HG02759 (cell line): ENCODE measurements around the gene CD81.
"Not testable (repeated sequence)": the region's sequence is repeated elsewhere in the genome, so short reads cannot be mapped to it uniquely, and the experiment has no call there.

Experiments
- ATAC-seq: cut with Tn5 transposase; IDR thresholded peaks from one replicate; pipeline ENCODE4 v1.9.1; 2021; ENCODE audit warnings: mild to moderate bottlenecking, moderate library complexity; ENCODE audit not compliant: unreplicated experiment

Gene CD81

DNA sequence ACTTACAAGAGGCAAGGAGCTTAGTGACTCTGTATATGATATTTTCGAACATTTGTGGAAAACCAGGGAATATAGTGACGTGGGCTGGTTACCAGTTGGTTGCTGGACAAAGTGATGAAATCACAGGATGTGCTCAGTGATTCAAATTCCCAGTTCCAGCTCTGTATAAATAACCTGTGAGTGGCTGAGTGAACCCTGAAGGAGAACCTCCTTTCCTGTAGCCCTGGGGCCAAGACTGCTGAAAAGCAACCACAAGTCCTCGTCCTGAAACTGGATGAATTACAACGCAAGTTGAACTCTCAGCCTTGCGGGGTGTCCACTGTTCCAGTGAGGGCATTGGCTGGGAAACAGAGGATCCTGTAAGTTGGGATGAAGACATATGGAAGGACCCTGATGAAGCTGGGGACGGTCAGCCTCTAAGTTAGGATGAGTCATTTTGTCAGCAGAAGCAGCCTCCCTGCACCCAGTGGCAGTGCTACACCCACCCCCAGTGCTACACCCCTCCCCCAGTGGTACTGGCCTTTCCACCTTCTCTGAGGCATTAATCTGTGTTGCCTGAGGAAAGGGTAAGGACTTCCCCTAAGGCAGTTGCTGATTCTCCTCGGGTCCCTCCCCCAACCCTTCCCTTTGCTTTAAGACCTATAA, 22.0 kb upstream of the CD81 start:
- ATAC-seq = no peak

DNA sequence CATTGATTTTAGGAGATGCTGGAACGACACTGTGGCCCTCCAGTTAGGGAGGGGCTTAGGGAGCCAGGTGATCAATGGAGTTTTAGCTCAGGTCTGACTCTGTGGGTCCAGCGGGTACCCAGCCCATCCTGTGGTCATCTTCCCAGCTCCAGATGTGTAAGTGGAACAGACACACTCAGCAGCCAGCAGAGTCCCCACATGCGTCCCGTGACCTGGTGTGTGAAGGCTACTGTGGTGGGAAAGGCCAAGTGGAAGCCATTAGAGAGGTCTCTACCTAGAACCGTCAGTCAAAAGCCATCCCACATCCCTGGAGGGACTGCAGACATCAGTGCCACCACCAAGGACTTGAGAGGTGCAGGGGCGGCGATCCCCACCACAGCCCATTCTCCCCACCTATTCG, 19.9 kb upstream of the CD81 start:
- ATAC-seq = no peak

DNA sequence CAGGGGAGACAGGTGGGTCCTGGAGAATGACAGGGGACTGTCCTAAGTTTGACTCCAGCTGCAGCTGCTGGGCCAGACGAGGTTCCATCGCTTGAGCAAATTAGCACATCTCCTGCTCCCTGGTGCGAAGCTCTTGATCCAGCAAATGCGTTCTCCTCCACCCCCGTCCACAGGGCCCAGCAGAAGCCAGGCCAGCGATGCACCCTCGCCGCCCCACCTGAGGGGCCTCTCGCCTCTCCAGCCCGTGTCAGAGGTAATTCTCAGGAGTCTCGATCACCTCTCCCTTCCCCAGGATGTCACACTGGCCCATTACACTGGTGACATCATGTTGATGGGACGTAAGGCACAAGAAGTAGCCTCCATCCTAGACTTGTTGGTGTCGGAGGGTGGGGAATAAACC, 19.5 kb upstream of the CD81 start:
- not testable (repeated sequence) for ATAC-seq

DNA sequence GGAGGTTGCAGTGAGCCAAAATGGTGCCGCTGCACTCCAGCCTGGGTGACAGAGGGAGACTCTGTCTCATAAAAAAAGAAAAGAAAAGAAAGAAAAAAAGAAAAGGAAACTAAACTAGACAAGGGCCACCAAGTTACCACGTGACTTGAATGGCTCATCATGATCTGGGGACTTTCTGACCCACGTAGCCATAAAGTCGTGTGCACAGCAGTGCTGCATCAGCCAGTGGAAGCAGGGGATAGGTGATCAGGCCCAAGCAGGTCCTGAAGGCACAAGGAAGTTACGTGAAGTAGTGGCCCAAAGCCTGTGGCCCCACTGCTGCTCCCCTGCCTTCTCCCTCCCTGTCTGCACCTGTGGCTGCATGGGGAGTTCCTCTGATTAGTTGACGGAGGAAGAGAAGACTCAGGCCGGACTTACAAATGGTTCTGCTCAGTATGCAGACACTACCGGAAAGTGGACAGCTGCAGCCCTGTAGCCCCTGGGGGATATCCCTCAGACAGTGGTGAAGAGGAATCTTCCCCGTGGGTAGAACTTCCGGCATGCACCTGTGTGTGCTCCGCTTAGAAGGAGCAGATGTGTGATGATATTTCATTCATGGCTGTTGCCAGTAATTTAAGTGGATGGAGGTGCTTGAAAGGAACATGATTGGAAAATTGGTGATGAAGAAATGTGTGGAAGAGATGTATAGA, 18.2 kb upstream of the CD81 start:
- no peak for ATAC-seq

DNA sequence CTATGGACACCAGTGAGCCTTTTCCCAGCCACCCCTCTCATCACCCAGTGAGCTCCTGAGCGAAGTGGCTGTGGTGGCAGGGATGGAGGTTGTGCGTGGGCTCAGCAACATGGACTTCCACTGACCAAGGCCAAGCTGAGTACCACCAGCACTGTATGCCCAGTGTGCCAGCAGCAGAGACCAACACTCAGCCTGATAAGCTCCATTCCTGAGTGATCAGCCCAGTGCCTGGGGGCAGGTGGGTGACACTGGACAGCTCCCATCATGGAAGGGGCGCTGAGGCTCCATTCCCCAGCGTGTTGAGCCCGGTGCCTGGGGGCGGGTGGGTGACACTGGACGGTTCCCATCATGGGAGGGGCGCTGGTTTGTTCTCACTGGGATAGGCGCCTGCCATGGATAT, 17.6 kb upstream of the CD81 start:
- ATAC-seq = no peak

DNA sequence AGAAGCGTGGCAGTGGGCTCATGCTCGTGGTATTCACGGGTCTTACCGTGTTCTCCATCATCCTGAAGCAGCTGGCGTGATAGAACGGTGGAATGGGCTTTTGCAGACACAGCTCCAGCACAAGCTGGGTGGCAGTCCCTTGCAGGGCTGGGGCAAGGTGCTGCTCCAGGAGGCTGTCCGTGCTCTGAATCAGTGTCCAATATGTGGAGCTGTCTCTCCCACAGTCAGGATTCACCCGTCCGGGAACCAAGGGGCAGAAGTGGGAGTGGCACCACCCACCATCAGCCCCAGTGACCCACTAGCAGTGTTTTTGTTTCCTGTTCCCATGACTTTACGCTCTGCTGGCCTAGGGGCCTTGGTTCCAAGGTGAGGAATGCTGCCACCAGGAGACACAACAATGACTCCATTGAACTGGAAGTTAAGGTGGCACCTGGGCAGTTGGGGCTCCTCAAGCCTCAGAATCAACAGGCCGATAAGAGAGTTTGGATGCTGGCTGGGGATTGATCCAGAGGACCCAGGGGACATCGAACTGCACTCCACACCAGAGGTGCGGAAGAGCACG, 16.9 kb upstream of the CD81 start:
- ATAC-seq = no peak

DNA sequence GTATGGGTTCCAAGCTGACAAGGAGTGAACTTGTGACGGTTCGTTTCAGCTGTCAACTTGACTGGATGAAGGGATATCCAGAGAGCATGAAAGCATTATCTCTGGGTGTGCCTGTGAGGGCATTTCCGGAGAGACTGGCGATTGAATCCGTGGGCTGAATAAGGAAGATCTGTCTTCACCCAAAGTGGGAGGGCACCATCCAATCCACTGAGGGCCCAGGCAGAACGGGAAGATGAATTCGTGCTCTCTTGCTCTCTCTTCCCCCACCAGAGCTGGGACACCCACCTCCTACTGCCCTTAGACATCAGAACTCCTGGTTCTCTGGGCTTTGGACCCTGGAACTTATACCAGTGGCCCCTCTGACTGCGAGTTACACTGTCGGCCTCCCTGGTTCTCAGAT, 15.5 kb upstream of the CD81 start:
- ATAC-seq = no peak

DNA sequence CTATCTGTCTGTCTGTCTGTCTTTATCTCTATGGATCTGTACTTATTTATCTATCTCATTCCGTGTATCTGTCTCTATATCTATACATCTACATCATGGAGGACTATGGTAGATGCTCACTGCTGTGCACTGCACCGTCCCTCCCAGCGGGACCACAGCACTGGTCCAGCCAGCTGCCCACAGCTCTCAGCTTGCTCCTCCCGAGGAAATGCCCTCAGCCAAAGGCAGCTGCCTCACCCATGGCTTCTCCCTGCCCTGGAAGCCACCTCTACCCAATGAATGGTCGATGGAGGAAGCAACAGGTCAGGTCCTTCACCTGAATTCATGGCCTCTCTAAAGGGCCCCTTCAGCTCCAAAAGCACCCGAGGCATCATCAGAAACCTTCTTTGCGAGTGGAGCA, 14.7 kb upstream of the CD81 start:
- no peak for ATAC-seq

DNA sequence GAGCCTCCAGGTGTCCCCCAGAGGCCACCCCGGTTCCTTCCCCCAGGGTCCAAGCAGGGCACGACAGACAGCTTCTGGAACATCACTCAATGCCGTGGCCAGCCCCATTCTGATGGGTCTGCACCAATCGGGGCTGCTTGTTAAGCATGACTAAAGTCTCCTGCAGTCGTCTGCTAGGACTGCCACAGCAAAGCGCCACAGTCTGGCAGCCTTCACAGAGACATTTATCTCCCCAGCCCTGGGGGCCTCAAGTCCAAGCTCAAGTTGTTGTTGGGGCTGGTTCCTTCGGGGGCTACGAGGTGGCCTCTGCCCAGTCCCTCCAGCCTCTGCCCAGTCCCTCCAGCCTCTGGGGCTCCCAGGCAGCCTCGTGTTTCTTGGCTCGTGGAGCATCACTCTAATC, 14.0 kb upstream of the CD81 start:
- ATAC-seq = no peak

DNA sequence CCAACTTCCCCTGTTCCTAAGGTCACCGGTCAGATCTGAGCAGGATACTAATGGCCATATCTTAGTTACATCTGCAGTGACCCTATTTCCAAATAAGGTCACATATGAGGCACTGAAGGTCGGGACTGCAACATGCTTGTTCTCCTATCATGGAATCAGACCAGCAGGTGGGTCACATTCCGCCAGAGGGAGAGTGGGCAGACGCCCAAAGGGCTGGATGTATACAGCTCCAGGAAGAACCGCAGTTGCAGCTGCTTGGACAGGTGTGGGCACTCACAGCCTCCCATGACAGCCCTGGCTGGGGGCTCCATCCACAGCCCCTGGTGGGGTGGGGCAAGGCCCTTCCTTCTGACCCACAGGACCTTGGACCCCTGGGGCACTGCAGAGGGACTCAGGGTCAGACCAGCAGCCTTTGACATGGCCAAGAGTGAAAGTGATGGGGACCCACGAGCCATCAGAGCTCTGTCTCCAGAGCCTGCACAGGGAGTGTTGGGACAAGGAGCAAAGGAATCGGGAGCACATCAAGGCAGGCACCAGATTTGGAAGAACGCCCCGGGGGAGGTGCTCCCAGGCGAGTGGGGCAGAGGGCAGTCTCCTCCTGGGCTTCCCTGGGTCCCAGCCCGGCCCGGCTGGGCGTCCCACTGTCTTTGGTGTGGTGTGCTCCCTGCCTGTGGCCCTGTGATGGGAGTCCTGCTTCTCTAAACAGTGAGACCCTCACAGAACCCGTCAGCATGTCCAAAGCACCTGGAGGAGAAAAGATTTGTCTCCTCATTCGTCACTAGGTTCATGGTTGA, 13.3 kb upstream of the CD81 start:
- no peak for ATAC-seq

DNA sequence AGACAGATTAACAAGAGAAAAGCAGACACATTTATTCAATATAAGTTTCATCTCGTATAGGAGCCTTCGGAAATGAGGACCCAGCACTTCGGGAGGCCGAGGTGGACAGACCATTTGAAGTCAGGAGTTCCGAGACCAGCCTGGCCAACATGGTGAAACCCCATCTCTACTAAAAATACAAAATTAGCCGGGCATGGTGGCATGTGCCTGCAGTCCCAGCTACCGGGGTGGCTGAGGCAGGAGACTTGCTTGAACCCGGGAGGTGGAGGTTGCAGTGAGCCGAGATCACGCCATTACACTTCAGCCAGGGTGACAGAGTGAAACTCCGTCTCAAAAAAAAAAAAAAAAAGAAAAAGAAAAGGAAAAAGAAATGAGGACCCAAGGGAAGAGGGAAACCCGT, 12.7 kb upstream of the CD81 start:
- not testable (repeated sequence) for ATAC-seq

DNA sequence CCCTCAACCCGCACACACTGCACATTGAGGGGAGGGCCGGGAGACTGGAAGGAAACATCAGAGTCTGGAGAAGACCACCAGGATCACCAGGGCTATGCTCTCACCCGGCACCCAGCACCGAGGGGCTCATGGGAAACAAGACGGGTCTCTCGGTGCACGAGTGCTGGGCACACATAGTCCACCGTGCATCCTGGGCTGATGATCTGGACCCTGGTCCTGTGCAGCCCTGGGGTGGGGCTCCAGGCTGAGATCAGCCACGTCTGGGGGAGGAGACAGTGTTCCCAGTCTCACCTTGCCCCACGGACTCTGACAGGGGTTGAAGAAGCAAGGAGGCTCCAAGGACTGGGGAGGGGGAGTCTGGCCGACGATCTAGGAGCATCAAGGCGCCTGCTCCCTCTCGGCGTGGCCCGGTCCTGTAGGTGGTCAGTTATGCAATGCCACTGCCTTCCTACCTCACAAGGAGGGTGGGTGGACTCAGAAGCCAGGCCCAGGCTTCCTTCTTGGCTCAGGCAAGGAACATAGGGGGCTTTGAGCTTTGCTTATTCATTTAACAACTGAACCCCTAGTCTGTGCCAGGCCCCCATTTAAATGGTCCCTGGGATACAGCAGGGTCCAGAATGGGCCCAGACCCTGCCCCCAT, 11.4 kb upstream of the CD81 start:
- no peak for ATAC-seq

DNA sequence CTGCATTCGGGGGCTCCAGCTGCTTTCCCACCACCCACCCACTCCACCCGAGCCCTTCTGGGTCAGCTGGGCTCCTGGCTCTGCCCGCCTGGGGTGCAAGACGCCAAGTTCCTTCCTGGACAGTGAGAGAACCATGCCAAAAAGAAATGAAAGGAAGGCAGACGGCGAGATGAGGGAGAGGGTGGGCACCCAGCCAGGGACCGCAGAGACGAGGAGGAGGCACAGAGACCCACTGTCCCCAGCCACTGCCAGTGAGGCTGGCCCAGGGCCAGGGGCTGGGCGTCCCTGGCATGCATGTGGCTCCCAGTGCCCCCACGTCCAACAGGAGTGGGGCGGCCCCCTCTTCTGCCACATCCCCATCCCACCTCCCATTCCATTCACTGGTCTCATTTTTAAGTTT, 10.8 kb upstream of the CD81 start:
- ATAC-seq = no peak

DNA sequence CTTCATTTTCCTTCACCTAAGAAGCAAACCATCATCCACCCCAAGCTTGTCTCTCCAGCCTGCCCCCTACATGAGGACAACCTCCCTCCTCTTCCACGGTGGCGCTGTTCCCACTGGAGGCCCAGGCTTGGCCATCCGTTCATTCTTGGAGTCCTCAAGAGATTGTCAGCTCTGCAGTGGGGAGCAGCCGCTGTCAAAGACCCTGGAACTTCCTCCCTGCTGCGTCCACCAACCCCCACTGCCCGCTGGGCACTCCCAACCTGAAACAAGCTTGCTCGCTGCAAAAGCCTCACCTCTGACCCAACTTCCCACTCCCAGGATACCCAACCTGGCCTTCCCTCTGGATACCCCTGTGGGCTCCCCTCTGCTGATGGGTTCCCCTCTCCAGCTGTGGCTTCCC, 10.4 kb upstream of the CD81 start:
- ATAC-seq = no peak

DNA sequence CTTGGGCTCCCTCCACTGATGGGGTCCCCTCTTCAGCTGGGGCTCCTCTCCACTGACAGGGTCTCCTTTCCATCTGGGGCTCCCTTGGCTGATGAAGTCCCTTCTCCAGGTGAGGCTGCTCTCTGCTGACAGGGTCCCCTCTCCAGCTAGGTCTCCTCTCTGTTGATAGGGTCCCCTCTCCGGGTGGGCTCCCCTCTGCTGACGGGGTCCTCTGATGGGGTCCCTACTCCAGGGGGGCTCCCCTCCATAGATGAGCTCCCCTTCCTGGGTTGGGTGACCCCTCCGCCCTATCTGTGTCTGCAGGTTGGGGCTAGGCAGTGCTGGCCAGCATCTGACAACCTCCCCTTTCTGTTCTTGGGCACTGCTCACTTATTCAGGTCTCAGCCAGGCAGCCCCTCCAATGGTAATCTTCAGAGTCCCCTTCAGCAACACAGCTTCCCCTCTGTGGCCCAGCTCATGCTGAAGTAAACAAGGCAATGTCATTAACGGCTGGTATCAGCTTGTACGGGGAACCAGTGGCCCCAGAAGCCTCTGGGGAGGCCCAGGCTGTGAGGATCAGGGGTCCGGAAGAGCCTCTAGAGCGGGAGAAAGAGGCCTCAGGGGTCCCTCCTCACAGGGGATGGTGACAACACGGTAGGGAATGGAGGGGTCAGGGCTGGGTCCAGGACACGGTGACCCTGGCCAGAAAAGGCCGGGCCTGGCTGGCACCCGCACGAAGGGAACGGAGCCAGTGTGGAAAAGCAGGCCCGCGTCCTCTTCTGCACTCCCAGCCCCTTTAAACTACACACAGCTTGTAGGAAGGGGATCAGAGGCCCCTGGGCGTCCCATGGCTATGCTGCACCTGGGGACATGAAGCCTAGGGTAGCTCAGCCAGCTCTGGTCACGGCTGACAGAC, 9.6 kb upstream of the CD81 start:
- no peak for ATAC-seq

DNA sequence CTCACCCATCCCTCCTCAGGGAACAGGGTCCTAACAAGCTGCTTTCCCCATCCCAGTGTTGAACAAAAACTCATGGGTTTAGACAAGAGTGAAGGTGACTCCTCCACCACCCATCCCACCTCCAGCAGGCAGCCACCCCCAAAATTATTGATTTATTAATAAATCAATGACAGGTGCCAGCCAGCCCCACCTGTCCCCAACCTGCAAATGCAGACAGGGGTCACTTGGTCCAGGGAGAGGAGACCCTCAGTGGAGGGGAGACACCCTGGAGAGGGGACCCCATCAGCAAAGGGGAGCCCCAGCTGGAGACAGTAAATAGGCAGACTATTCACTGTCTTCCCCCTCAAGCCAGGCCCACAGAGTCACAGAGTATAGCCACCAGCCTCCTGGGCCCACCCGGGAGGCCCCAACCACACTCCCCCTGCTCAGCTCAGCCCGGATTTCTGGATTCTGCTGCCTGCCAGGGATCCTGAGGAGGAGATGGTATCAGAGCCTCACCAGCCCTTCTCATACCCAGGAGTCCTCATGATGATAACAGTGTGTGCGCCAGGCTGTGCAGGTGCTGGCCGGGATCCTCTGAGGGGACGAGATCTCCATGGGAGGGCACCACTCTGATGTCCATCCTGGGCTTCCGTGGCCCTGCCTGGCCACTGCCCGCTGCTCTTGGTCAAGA, 8.8 kb upstream of the CD81 start:
- ATAC-seq = no peak

DNA sequence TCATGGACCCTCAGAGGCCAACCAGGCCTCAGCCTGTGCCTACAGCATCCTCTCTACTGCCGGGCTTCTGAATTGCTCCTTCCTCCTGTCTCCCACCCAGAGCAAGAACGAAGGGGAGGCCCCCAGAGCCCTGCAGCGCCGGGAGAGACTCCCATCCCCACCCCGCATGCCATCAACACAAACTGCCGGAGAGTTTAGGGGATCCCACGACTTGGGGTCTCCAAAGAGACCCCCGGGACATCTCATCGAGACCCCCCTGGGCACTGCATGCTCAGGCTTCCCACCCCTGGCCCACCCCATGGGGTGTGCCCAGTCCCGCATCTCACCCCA, 8.3 kb upstream of the CD81 start:
- no peak for ATAC-seq

DNA sequence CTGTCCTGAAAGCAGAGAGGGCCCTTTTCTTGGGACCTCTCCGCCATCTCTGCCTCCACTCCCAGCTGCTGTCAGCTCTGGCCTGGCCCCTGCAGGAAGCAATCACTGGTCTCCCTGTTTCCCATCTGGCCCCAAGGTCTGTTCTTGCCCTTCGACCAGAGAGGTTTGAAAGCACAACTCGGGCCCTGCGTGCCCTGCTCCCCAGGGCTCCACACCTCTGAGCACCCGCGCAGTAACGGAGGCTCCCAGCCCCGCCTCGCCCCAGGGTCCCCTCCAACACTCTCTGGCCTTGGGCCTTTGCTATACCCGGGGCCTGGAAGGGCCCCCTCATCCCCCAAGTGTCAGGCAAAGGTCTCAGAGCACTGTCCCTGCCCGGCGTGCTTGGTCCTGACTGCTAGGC, 7.8 kb upstream of the CD81 start:
- no peak for ATAC-seq

DNA sequence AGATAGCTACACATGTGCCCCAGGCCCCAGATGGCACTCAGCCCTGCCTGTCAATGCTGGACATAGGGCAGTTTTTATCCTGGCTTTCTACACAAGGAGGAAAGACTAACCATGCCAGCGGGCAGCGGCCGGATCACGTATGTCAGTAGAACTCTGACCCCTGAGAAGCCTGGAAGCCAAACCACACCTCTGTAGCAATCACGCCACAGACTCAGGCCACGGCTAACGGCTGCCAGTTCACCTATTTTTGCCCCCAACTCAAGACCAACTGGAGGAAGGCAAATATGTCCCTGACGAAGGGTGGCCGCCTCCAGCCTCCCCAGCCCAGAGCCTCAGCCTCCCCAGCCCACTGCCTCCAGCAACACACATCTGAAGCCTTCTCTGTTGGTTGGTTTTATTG, 7.2 kb upstream of the CD81 start:
- ATAC-seq = no peak
